ENCODE measurements around the gene ATP1B1. TPM values are rescaled to one million over a fixed set of nuclear protein-coding genes. Genes with fewer than 3 reads are reported as not detected.
"Not testable (repeated sequence)": the region's sequence is repeated elsewhere in the genome, so short reads cannot be mapped to it uniquely, and the experiment has no call there.

ATP1B1 gene
- total and polyA plus RNA-seq, 2 experiments from 2014 or later, result 220 to 602 TPM

GRCh38 chr1:169122976-169123375 is 16.5 kb downstream of the ATP1B1 start:
- no peak for TF ChIP-seq CTCF (IDR thresholded peaks at IDR 0.05; ENCODE audit: low read depth, low read length)
- DNase-seq (ENCODE audit: low read depth in 1 of 2, low spot score in 1 of 2), result no peak
- Histone ChIP-seq H3K36me3 (peaks cover 87% of the 10 kb centered on the region), H3K4me3 (no peak overlapping the region), H3K27ac (no peak overlapping the region), H3K27me3 (no peaks in the 10 kb centered on the region), H3K4me1 (ENCODE audit: low read depth) (peaks cover 45% of the 10 kb centered on the region), H3K9me3 (ENCODE audit: low read depth) (no peaks in the 10 kb centered on the region)

GRCh38 chr1:169124459-169124858 is 18.0 kb downstream of the ATP1B1 start:
- Histone ChIP-seq H3K4me1 (ENCODE audit: low read depth) (peaks cover 41% of the 10 kb centered on the region), H3K9me3 (ENCODE audit: low read depth) (no peaks in the 10 kb centered on the region), H3K36me3 (peaks cover 87% of the 10 kb centered on the region), H3K27me3 (no peaks in the 10 kb centered on the region), H3K4me3 (no peak overlapping the region), H3K27ac (peak overlapping the region; percentile 13)
- TF ChIP-seq CTCF (IDR thresholded peaks at IDR 0.05; ENCODE audit: low read depth, low read length), result no peak
- DNase-seq (ENCODE audit: low read depth in 1 of 2, low spot score in 1 of 2), result no peak

- not testable (repeated sequence) for H3K4me3 ChIP-seq; DNase-seq (ENCODE audit: low read depth in 1 of 2, low spot score in 1 of 2); H3K9me3 ChIP-seq (ENCODE audit: low read depth); H3K27ac ChIP-seq; H3K27me3 ChIP-seq
- peaks cover 41% of the 10 kb centered on the region for H3K4me1 ChIP-seq (ENCODE audit: low read depth)
- H3K36me3 ChIP-seq, result peaks cover 87% of the 10 kb centered on the region
These were observed 19.1 kb downstream of the ATP1B1 start for GRCh38 chr1:169125597-169125996.

- Histone ChIP-seq H3K9me3 (ENCODE audit: low read depth) (no peaks in the 10 kb centered on the region), H3K27me3 (no peaks in the 10 kb centered on the region), H3K36me3 (peaks cover 90% of the 10 kb centered on the region), H3K27ac (peak overlapping the region; percentile 37), H3K4me3 (no peak overlapping the region), H3K4me1 (ENCODE audit: low read depth) (peaks cover 48% of the 10 kb centered on the region)
- no peak for DNase-seq (ENCODE audit: low read depth in 1 of 2, low spot score in 1 of 2)
- no peak for TF ChIP-seq CTCF (IDR thresholded peaks at IDR 0.05; ENCODE audit: low read depth, low read length)
These were observed 19.8 kb downstream of the ATP1B1 start for GRCh38 chr1:169126335-169126734.

- H3K36me3 ChIP-seq, result peaks cover 89% of the 10 kb centered on the region
- TF ChIP-seq CTCF (IDR thresholded peaks at IDR 0.05; ENCODE audit: low read depth, low read length), result no peak
These were observed 20.8 kb downstream of the ATP1B1 start for GRCh38 chr1:169127305-169127704.

GRCh38 chr1:169128562-169128961 is 22.1 kb downstream of the ATP1B1 start:
- H3K4me1 ChIP-seq (ENCODE audit: low read depth), result peaks cover 41% of the 10 kb centered on the region

More at GRCh38 chr1:169127305-169127704, 20.8 kb downstream of the ATP1B1 start:
- Histone ChIP-seq H3K4me3 (no peak overlapping the region), H3K27me3 (no peaks in the 10 kb centered on the region), H3K4me1 (ENCODE audit: low read depth) (peaks cover 45% of the 10 kb centered on the region), H3K9me3 (ENCODE audit: low read depth) (no peaks in the 10 kb centered on the region), H3K27ac (peak overlapping the region; percentile 67)
- DNase-seq (ENCODE audit: low read depth in 1 of 2, low spot score in 1 of 2), result no peak

More at GRCh38 chr1:169128562-169128961, 22.1 kb downstream of the ATP1B1 start:
- H3K27me3 ChIP-seq, result no peaks in the 10 kb centered on the region
- H3K4me3 ChIP-seq, result no peak overlapping the region
- TF ChIP-seq CTCF (IDR thresholded peaks at IDR 0.05; ENCODE audit: low read depth, low read length), result no peak
- no peaks in the 10 kb centered on the region for H3K9me3 ChIP-seq (ENCODE audit: low read depth)
- H3K27ac ChIP-seq, result peak overlapping the region; percentile 67
- no peak for DNase-seq (ENCODE audit: low read depth in 1 of 2, low spot score in 1 of 2)
- H3K36me3 ChIP-seq, result peaks cover 93% of the 10 kb centered on the region
